Gastroesophageal sphincter (tissue), 4 donors: ENCODE measurements around the gene TSEN34. TPM values are rescaled to one million over a fixed set of nuclear protein-coding genes. Genes with fewer than 3 reads are reported as not detected.
A peak's percentile ranks its signal among the peaks of the same experiment; 100 is the strongest.

ENCODE experiments used
- ATAC-seq: fragments of 150-250 bp; one replicate; pipeline ENCODE4 v1.9.1; 2016; ENCODE audit warnings: mild to moderate bottlenecking, moderate library complexity
- H3K27ac ChIP-seq, 4 donors: fragments of 200-600 bp; sonication (generic) in 3 of 4; 1 replicate in 3 of 4; 2 replicates in 1 of 4; pipeline ENCODE4 v1.5.1; 2016 to 2019
- H3K27me3 ChIP-seq: fragments of 200-600 bp; sonication (generic); one replicate; pipeline ENCODE4 v1.5.1; 2019
- H3K36me3 ChIP-seq, 2 donors: fragments of 200-600 bp; sonication (generic); one replicate each; pipeline ENCODE4 v1.5.1; 2019; ENCODE audit warnings: control low read depth in 1 of 2
- H3K4me1 ChIP-seq, 3 donors: fragments of 200-600 bp; sonication (generic); 1 replicate in 2 of 3; 2 replicates in 1 of 3; pipeline ENCODE4 v1.5.1; 2016 to 2019; ENCODE audit warnings: control low read depth in 2 of 3
- H3K4me3 ChIP-seq, 2 donors: fragments of 200-600 bp; sonication (generic); one replicate each; pipeline ENCODE4 v1.5.1; 2019; ENCODE audit warnings: mild to moderate bottlenecking in 1 of 2, moderate library complexity in 1 of 2
- H3K9me3 ChIP-seq, 3 donors: fragments of 200-600 bp; sonication (generic); one replicate each; pipeline ENCODE4 v1.5.1; 2017 to 2019; ENCODE audit warnings: control low read depth in 2 of 3
- EP300 ChIP-seq: sonication (generic); formaldehyde crosslinking; IDR thresholded peaks from one replicate; pipeline ENCODE4 v1.6.1; 2017; ENCODE audit warnings: antibody characterized with exemption, mild to moderate bottlenecking
- POLR2A ChIP-seq, 2 donors: fragments of 450-650 bp; IDR thresholded peaks; one replicate each; pipeline ENCODE4 v1.6.1; 2017; ENCODE audit warnings: antibody characterized with exemption in 2 of 2, mild to moderate bottlenecking in 2 of 2, moderate library complexity in 1 of 2
- POLR2AphosphoS5 ChIP-seq: sonication (generic); formaldehyde crosslinking; IDR thresholded peaks from one replicate; pipeline ENCODE4 v1.6.1; 2017; ENCODE audit warnings: antibody characterized with exemption
- WGBS, 2 donors: methylation state at CpG; one replicate each; pipeline ENCODE4 v1.1.5; 2018; ENCODE audit warnings: low coverage in 1 of 2; 5-methylcytosine and 5-hydroxymethylcytosine counted together
- total RNA-seq, 4 donors: library from RNA; depleted of rRNA; stranded (reverse); fragments of >200 nt; gene quantifications; one replicate each; pipeline ENCODE4 v1.1.0, GENCODE V29; 2016
- TF ChIP-seq, protein P1 (sequence below), 4 experiments: fragments of 200-600 bp in 2 of 4; fragments of 450-650 bp in 2 of 4; sonication (generic) in 1 of 4; IDR thresholded peaks; one replicate each; pipeline ENCODE4 v1.5.1; 2017 to 2019; ENCODE audit warnings: antibody characterized with exemption in 4 of 4, mild to moderate bottlenecking in 2 of 4, moderate library complexity in 2 of 4

The TSEN34 gene
- total RNA-seq, 4 donors from 2014 or later: 57.4 to 73.2 (median 69.8) TPM

GRCh38 chr19:54172471-54173358 is 18.4 kb upstream of the TSEN34 start, which contains the start of gene TMC4:
TMC4 (minus strand) TSS chr19:54173160; CDS start chr19:54173117, 43 bp downstream.
- peak within 1 kb of the TSS in 2 of 4 donors; percentile 27 to 40 for H3K27ac ChIP-seq
- TF ChIP-seq EP300: no peak
- no peak for TF ChIP-seq POLR2AphosphoS5
- TF ChIP-seq POLR2A (IDR thresholded peaks at IDR 0.05): no peak
- TF ChIP-seq, protein P1, sequence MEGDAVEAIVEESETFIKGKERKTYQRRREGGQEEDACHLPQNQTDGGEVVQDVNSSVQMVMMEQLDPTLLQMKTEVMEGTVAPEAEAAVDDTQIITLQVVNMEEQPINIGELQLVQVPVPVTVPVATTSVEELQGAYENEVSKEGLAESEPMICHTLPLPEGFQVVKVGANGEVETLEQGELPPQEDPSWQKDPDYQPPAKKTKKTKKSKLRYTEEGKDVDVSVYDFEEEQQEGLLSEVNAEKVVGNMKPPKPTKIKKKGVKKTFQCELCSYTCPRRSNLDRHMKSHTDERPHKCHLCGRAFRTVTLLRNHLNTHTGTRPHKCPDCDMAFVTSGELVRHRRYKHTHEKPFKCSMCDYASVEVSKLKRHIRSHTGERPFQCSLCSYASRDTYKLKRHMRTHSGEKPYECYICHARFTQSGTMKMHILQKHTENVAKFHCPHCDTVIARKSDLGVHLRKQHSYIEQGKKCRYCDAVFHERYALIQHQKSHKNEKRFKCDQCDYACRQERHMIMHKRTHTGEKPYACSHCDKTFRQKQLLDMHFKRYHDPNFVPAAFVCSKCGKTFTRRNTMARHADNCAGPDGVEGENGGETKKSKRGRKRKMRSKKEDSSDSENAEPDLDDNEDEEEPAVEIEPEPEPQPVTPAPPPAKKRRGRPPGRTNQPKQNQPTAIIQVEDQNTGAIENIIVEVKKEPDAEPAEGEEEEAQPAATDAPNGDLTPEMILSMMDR (IDR thresholded peaks at IDR 0.05): no peak
- peak within 1 kb of the TSS in 1 of 2 donors; percentile 16 for H3K4me3 ChIP-seq
- no peaks in the 10 kb centered on the region for H3K9me3 ChIP-seq
- peaks cover 38% of the 10 kb centered on the region for H3K27me3 ChIP-seq
- no peak for ATAC-seq
- H3K36me3 ChIP-seq: peaks cover 0 to 7% of the 10 kb centered on the region in 2 donors
- 10 to 60% methylated on average over 1 to 3 of the region's 13 CpGs for WGBS, 2 donors
- H3K4me1 ChIP-seq: peaks cover 0 to 11% (median 0%) of the 10 kb centered on the region in 3 donors

GRCh38 chr19:54173359-54173699 is 17.8 kb upstream of the TSEN34 start:
- peak overlapping the region in 1 of 2 donors; percentile 16 for H3K4me3 ChIP-seq
- 58 to 59% methylated on average over 3 to 6 of the region's 15 CpGs for WGBS, 2 donors

GRCh38 chr19:54173951-54174834 is 16.9 kb upstream of the TSEN34 start:
- 72% methylated on average over 2 of the region's 25 CpGs; no CpG with 5 or more reads in 1 of the 2 donors for WGBS, 2 donors
- ATAC-seq: no peak
- no peak for TF ChIP-seq EP300
- TF ChIP-seq POLR2AphosphoS5: no peak
- TF ChIP-seq, protein P1 (IDR thresholded peaks at IDR 0.05): no peak
- no peak for TF ChIP-seq POLR2A (IDR thresholded peaks at IDR 0.05)
- H3K9me3 ChIP-seq: no peaks in the 10 kb centered on the region
- no peak overlapping the region for H3K4me3 ChIP-seq
- peaks cover 0 to 20% of the 10 kb centered on the region in 2 donors for H3K36me3 ChIP-seq
- peaks cover 0 to 6% (median 0%) of the 10 kb centered on the region in 3 donors for H3K4me1 ChIP-seq
- peaks cover 31% of the 10 kb centered on the region for H3K27me3 ChIP-seq
- H3K27ac ChIP-seq: no peak overlapping the region

More at GRCh38 chr19:54173359-54173699, 17.8 kb upstream of the TSEN34 start:
- Histone ChIP-seq H3K9me3 (no peaks in the 10 kb centered on the region), H3K27ac (peak overlapping the region in 2 of 4 donors; percentile 27 to 36), H3K27me3 (peaks cover 32% of the 10 kb centered on the region), H3K36me3 (peaks cover 0 to 12% of the 10 kb centered on the region in 2 donors), H3K4me1 (peaks cover 0 to 8% (median 0%) of the 10 kb centered on the region in 3 donors)
- TF ChIP-seq, protein P1 (IDR thresholded peaks at IDR 0.05): no peak
- no peak for ATAC-seq

GRCh38 chr19:54178581-54179261 is 12.4 kb upstream of the TSEN34 start:
- TF ChIP-seq POLR2A (IDR thresholded peaks at IDR 0.05): no peak
- TF ChIP-seq, protein P1 (IDR thresholded peaks at IDR 0.05): no peak
- no peak for TF ChIP-seq POLR2AphosphoS5
- no peak for TF ChIP-seq EP300
- peaks cover 0 to 55% of the 10 kb centered on the region in 2 donors for H3K36me3 ChIP-seq
- ATAC-seq: peak; percentile 67

More at GRCh38 chr19:54178581-54179261, 12.4 kb upstream of the TSEN34 start:
- Histone ChIP-seq H3K4me1 (no peaks in the 10 kb centered on the region), H3K27ac (no peak overlapping the region), H3K27me3 (peaks cover 10% of the 10 kb centered on the region), H3K9me3 (no peaks in the 10 kb centered on the region), H3K4me3 (no peak overlapping the region)
- 58 to 86% methylated on average over 1 to 4 of the region's 23 CpGs for WGBS, 2 donors
